ENCODE results near the gene PCDHGA6.
"Not testable (repeated sequence)": the region's sequence is repeated elsewhere in the genome, so short reads cannot be mapped to it uniquely, and the experiment has no call there.

Gene PCDHGA6

DNA sequence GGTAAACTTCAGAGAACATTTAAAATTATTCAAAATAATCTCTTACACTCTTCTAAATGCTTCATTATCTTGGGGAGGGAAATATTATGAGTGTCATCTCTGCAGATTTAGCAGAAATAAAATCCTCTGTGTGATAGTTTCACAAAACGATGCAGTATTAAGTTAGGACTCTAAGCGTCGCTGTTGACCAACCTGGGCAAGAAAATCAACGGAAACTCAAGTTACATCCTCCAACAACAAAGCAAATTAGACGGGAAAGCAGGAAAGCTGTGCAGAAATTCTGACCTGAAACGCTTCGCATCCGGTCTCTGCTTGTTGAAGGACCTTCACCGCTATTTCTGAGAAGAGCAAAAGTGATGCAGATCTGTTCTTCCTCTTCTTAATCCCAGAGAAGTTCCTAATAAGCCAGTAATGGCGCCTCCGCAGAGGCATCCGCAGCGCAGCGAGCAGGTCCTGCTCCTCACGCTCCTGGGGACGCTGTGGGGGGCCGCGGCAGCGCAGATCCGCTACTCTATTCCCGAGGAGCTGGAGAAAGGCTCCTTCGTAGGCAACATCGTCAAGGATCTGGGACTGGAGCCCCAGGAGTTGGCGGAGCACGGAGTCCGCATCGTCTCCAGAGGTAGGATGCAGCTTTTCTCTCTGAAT, at the start of gene PCDHGA6:
Gene PCDHGA6, plus strand, starts transcription at position 219 of the 645 bp plus-strand sequence. Its CDS starts 193 bp downstream, at position 412.
- no peak for DNase-seq

DNA sequence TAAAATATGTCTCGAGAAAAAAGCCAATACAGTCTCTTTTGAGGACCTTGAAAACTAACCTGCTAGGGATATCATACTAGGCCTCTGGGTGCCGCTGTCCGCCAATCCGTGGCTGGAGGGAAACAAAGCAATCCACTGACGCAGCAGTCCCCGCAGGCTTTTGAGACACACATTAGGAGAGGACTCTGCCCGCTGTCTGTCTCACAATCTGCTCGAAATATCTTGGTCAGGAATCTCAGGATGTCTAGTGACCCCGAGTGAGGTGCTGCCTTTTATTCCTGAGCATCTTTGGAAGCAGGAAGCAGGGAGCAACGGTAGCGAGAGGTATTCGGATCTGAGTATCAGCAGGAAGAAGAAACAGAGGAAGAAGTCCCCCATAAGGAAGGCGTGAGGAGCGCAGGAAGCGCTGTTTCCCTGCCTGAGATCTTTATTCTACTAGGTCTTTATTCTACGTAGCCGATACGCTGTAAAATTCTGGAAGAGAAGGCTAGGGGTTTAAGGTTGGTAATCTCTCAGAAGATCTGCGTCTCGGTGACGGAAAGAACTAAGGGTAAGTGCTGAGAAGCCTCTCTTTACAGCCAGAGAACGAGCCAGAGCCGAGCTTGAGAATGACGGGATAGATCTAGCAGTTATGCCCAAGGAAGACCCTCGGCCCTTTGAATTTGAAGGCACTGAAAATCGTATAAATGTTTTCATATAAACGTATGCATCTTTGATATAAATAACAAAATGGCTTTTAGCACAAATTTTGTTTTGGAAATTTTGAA, 47.4 kb upstream of the PCDHGA6 start:
- peak; percentile 70 for DNase-seq

DNA sequence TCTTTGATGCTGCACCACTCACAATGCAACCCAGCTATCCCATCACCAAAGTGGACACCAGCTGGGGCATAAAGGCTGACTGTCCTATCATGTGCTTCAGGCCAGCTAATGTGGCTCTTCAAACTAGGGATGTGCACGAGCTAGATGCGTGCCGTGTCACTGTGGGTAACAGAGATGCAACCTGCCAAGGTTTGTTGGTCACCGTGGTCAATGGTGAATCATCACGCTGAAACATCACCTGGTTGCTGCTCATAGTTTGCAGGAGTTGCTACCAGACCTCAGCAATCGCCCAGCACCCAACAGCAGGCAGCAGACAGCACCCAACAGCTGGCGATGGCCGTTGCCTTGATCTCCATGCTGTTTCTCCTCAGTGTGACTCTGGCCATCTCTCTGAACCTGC, 45.5 kb upstream of the PCDHGA6 start:
- DNase-seq, result no peak

DNA sequence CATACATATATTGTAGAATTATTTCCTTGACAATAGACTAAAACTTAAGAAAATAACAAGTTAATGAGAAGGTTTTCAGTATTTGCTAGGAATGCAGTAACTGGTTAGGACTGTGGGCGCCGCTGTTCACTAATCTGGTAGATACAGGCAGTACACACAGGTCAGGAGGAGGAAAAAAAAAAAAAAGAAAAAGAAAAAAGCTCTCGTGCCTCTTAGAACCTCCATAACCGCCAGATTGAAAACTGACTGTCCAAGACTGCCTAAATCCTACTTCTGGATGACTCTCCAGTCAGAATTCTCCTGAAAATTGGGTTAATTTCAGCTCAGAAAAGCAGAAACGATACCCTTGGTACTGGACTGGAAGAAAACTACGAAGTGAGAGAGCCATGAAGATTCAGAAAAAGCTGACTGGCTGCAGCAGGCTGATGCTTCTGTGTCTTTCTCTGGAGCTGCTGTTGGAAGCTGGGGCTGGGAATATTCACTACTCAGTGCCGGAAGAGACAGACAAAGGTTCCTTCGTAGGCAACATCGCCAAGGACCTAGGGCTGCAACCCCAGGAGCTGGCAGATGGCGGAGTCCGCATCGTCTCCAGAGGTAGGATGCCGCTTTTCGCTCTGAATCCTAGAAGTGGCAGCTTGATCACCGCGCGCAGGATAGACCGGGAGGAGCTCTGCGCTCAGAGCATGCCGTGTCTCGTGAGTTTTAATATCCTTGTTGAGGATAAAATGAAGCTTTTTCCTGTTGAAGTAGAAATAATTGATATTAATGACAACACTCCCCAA, 43.2 kb upstream of the PCDHGA6 start, which contains the start of gene PCDHGA1:
Gene PCDHGA1, plus strand, starts transcription at position 216 of the 782 bp plus-strand sequence.
- peak; percentile 25 for DNase-seq

DNA sequence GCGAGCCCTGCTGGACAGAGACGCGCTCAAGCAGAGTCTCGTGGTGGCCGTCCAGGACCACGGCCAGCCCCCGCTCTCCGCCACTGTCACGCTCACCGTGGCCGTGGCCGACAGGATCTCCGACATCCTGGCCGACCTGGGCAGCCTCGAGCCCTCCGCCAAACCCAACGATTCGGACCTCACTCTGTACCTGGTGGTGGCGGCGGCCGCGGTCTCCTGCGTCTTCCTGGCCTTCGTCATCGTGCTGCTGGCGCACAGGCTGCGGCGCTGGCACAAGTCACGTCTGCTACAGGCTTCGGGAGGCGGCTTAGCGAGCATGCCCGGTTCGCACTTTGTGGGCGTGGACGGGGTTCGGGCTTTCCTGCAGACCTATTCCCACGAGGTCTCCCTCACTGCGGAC, 41.1 kb upstream of the PCDHGA6 start:
- DNase-seq, result not testable (repeated sequence)

DNA sequence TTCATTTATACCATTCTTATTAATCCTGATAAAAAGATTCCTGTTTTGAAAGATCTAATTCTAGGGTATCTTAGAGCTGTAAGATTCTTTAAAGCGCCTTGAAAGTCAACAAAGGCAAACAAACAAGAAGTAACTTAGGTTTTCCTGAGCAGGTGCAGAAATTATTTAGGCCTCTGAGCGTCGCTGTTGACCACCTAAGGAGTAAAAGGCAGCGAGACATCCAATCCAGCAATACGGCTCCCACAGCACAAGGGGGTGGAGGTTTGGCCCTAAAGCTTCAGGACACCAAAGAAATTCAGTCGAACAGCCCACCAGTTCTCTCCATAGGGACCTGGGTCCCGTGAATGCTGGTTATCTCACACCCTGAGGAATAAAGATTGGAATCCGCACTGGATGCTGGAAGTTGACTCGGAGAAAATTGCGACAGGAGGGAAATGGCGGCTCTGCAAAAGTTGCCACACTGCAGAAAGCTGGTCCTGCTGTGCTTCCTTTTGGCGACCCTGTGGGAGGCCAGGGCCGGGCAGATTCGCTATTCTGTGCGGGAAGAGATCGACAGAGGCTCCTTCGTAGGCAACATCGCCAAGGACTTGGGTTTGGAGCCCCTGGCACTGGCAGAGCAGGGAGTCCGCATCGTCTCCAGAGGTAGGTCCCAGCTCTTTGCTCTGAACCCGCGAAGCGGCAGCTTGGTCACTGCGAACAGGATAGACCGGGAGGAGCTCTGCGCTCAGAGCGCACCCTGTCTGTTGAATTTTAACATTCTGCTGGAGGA, 35.0 kb upstream of the PCDHGA6 start, which contains the start of gene PCDHGA2:
Gene PCDHGA2, plus strand, starts transcription at position 223 of the 769 bp plus-strand sequence.
- DNase-seq, result no peak

DNA sequence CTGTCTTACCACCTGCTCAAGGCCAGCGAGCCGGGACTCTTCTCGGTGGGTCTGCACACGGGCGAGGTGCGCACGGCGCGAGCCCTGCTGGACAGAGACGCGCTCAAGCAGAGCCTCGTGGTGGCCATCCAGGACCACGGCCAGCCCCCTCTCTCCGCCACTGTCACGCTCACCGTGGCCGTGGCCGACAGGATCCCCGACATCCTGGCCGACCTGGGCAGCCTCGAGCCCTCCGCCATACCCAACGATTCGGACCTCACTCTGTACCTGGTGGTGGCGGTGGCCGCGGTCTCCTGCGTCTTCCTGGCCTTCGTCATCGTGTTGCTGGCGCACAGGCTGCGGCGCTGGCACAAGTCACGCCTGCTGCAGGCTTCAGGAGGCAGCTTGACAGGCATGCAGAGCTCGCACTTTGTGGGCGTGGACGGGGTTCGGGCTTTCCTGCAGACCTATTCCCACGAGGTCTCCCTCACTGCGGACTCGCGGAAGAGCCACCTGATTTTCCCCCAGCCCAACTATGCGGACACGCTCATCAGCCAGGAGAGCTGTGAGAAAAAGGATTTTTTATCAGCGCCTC, 32.8 kb upstream of the PCDHGA6 start:
- DNase-seq, result not testable (repeated sequence)

DNA sequence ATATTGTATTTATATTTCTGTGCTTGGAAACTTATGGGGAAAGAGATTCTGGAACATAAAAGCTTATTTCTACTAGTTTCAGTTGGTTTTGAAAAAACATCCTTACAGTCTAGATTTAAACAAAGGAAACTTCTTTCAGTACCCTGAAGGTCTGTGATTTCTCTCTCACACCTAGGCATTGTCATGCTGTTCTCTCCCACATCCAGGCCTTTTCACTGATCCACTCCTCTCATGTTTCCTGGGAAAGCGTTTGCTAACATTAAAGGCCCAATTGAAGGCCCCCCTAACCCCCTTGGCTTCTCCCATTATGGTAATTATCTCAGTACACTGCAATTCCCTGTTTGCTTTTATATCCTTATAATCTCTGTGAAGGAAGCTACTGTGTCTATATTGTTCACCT, 30.9 kb upstream of the PCDHGA6 start:
- no peak for DNase-seq

DNA sequence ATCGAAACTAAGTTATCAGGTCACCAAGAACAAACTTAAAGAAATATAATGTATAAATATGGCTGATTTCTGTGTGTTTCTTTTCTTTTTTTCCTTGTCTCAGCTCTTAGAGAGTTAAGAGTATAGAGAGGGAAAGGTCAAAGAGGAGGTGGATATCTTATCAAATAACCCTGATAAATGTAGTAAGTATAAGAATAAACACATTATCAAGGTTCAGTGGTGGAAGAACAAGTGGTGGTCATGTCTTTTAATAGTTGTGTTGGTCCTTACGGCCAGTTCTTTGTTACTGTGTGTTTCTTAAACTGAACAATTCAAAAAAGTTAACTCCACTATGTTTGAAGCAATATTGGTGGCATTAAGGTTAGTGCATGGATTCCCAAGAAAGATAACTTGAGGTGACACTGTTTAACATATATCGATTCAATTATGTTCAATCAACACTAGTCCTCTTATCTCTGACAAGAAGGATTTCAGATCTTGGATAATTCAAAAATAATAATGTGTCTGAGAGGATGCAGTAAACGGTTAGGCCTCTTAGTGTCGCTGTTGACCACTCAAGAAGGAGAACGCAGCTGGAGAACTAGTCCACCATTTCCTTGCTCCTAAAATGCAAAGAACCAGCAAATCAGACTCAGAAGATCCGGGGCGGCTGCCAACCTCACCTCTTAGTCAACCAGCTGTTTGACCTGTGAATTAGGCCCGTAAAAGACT, 30.3 kb upstream of the PCDHGA6 start, which contains the start of gene PCDHGA3:
Gene PCDHGA3, plus strand, starts transcription at position 588 of the 711 bp plus-strand sequence. CDS start 205 bp downstream, outside the sequence.
- no peak for DNase-seq

DNA sequence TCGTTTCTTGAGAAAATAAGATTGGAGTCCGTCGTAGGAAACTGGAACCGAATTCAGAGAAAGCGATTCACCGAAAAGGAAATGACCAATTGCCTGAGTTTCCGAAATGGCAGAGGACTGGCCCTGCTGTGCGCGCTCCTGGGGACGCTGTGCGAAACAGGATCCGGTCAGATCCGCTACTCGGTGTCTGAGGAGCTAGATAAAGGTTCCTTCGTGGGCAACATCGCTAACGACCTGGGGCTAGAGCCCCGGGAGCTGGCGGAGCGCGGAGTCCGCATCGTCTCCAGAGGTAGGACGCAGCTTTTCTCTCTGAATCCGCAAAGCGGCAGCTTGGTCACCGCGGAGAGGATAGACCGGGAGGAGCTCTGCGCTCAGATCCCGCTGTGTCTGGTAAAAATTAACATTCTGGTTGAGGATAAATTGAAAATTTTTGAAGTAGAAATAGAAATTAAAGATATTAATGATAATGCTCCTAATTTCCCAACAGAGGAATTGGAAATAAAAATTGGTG, 29.7 kb upstream of the PCDHGA6 start:
- no peak for DNase-seq

DNA sequence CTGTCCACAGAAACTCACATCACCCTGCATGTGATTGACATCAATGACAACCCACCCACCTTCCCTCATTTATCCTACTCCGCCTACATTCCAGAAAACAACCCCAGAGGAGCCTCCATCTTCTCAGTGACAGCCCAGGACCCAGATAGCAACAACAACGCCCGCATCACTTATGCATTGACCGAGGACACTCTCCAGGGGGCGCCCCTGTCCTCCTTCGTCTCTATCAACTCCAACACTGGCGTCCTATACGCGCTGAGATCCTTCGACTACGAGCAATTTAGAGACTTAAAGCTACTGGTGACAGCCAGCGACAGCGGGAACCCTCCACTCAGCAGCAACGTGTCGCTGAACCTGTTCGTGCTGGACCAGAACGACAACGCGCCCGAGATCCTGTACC, 28.4 kb upstream of the PCDHGA6 start:
- DNase-seq, result no peak

DNA sequence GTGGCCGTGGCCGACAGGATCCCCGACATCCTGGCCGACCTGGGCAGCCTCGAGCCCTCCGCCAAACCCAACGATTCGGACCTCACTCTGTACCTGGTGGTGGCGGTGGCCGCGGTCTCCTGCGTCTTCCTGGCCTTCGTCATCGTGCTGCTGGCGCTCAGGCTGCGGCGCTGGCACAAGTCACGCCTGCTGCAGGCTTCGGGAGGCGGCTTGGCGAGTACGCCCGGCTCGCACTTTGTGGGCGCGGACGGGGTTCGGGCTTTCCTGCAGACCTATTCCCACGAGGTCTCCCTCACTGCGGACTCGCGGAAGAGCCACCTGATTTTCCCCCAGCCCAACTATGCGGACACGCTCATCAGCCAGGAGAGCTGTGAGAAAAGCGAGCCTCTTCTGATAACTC, 27.7 kb upstream of the PCDHGA6 start:
- DNase-seq, result not testable (repeated sequence)

DNA sequence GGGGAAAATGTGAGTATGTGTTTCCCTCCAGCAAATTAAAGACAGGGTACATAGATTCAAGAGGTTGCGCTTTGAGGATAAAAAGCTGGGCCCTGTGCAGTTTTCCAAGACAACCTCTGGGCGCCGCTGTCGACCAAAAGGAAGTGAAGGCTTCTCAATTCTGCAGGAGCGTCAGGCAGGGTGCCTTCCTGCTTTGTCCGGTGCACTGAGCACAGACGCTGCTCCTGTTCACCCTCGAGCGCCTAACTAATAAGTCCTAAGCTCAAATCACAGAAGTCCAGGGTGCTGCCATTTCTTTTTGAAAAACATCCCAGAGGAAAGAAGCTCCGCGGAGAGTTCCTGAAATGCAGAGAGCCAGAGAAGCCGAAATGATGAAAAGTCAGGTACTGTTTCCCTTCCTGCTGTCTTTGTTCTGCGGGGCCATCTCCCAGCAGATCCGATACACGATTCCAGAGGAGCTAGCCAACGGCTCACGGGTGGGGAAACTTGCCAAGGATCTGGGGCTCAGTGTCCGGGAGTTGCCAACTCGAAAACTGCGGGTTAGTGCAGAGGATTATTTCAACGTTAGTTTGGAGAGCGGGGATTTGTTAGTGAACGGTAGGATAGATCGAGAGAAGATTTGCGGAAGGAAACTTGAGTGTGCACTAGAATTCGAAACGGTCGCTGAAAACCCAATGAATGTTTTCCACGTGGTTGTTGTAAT, 23.6 kb upstream of the PCDHGA6 start, which contains the start of gene PCDHGB1:
Gene PCDHGB1, plus strand, starts transcription at position 183 of the 703 bp plus-strand sequence. Its CDS starts 162 bp downstream, at position 345.
- peak; percentile 26 for DNase-seq

DNA sequence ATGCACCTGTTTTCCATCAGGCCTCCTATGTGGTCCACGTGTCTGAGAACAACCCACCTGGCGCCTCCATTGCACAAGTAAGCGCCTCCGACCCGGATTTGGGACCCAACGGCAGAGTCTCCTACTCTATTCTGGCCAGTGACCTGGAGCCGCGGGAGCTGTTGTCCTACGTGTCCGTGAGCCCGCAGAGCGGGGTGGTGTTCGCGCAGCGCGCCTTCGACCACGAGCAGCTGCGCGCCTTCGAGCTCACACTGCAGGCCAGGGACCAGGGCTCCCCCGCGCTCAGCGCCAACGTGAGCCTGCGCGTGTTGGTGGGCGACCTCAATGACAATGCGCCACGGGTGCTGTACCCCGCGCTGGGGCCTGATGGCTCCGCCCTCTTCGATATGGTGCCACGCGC, 22.1 kb upstream of the PCDHGA6 start:
- DNase-seq, result no peak

DNA sequence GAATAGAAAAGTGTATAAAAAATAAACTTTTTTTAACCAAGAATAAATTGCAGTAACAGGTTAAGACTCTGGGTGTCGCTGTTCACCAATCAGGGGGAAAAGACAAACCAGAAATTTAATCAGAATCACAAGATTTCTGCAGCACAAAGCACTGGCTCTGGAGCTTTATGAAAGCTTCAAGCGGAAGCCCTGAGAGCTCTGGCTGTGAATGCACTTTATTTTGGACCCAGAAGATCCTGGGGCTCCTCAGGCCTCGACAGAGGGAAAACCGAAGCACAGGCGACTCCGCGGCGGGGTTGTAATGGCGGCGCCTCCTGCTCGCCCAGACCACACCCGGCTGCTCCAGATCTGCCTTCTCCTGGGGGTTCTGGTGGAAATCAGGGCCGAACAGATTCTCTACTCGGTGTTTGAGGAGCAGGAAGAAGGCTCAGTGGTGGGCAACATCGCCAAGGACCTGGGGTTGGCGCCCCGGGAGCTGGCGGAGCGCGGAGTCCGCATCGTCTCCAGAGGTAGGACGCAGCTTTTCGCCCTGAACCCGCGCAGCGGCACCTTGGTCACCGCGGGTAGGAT, 18.7 kb upstream of the PCDHGA6 start, which contains the start of gene PCDHGA4:
Gene PCDHGA4, plus strand, starts transcription at position 122 of the 570 bp plus-strand sequence. Its CDS starts 87 bp downstream, at position 209.
- no peak for DNase-seq

DNA sequence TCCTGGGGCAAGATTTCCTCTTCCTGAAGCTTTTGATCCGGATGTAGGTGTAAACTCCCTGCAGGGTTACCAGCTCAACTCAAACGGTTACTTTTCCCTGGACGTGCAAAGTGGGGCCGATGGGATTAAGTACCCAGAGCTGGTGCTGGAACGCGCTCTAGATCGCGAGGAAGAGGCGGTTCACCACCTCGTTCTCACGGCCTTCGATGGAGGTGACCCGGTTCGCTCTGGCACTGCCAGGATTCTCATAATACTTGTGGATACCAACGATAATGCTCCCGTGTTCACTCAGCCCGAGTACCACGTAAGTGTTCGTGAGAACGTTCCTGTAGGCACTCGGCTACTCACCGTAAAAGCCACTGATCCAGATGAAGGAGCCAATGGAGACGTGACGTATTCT, 18.1 kb upstream of the PCDHGA6 start:
- no peak for DNase-seq

DNA sequence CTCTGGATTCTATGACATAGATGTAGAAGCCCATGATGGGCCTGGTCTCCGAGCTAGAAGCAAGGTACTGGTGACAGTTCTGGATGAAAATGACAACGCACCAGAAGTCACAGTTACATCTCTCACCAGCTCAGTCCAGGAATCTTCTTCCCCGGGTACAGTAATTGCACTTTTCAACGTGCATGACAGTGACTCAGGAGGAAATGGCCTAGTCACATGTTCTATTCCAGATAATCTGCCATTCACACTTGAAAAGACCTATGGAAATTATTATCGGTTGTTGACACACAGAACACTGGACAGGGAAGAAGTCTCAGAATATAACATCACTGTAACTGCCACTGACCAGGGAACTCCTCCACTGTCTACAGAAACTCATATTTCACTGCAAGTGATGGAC, 17.6 kb upstream of the PCDHGA6 start:
- no peak for DNase-seq

DNA sequence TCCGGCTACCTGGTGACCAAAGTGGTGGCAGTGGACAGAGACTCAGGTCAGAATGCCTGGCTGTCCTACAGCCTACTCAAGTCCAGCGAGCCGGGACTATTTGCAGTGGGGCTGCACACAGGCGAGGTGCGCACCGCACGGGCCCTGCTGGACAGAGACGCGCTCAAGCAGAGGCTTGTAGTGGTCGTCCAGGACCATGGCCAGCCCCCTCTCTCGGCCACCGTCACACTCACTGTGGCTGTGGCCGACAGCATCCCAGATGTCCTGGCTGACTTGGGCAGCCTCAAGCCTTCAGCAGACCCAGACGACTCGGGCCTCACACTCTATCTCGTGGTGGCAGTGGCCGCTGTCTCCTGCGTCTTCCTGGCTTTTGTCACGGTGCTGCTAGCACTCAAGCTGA, 16.7 kb upstream of the PCDHGA6 start:
- no peak for DNase-seq

DNA sequence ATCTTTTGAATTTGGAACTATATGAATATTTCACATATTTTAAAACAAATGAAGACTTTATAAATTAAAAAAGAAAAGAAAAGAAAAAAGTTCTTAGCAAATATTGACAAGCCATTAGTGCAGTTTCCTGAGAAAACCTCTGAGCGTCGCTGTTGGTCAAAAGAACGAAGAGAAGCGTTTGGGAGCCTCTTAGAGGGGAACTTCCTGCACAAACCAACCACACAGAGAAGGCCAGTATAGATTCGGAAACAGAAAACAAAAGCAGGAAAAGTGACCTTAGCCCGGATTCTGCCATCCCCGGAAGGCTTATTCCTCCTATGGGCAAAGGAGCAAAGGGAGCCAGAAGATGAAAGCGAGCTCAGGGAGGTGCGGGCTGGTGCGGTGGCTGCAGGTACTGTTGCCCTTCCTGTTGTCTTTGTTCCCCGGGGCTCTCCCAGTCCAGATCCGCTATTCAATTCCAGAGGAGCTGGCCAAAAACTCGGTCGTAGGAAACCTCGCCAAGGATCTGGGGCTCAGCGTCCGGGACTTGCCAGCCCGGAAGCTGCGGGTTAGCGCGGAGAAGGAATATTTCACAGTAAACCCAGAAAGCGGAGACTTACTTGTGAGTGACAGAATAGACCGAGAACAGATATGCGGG, 13.8 kb upstream of the PCDHGA6 start, which contains the start of gene PCDHGB2:
Gene PCDHGB2, plus strand, starts transcription at position 205 of the 637 bp plus-strand sequence. Its CDS starts 142 bp downstream, at position 347.
- no peak for DNase-seq

All from stimulated activated CD4-positive, alpha-beta T cell treated with anti-CD3 and anti-CD28 coated beads, Interleukin-4, amount 100 ng/mL, for 1 hour (primary cell).